Loucy (cell line): Measurements from ENCODE around the gene SMCR8.
A peak's percentile ranks its signal among the peaks of the same experiment; 100 is the strongest.
"Not testable (repeated sequence)": the region's sequence is repeated elsewhere in the genome, so short reads cannot be mapped to it uniquely, and the experiment has no call there.

Experiments
- H2AFZ ChIP-seq: fragments of 200-600 bp; sonication (generic); 2 replicates; pipeline ENCODE4 v1.6.0; 2016; ENCODE audit warnings: antibody characterized with exemption, mild to moderate bottlenecking, low read length, moderate library complexity
- H3F3A ChIP-seq: fragments of 200-600 bp; 2 replicates; pipeline ENCODE4 v1.6.0; 2016; ENCODE audit warnings: antibody characterized with exemption, low read depth, mild to moderate bottlenecking
- H3K27me3 ChIP-seq: fragments of 200-600 bp; sonication (generic); 2 replicates; pipeline ENCODE4 v1.6.1; 2014; ENCODE audit warnings: low read length, mild to moderate bottlenecking; ENCODE audit not compliant: insufficient read depth, poor library complexity, severe bottlenecking
- H3K36me3 ChIP-seq: fragments of 200-600 bp; sonication (generic); 2 replicates; pipeline ENCODE4 v1.6.1; 2016; ENCODE audit warnings: low read length; ENCODE audit not compliant: insufficient read depth
- H3K4me1 ChIP-seq: fragments of 200-600 bp; sonication (generic); 2 replicates; pipeline ENCODE4 v1.5.1; 2014; ENCODE audit warnings: low read length, mild to moderate bottlenecking; ENCODE audit not compliant: insufficient read depth, poor library complexity, severe bottlenecking
- H3K4me2 ChIP-seq: fragments of 200-600 bp; sonication (generic); 2 replicates; pipeline ENCODE4 v1.6.0; 2014; ENCODE audit warnings: antibody characterized with exemption, low read length, low read depth, mild to moderate bottlenecking; ENCODE audit not compliant: poor library complexity, severe bottlenecking
- H3K4me3 ChIP-seq: fragments of 200-600 bp; sonication (generic); 2 replicates; pipeline ENCODE4 v1.5.1; 2014; ENCODE audit warnings: low read length, mild to moderate bottlenecking, mixed read lengths; ENCODE audit not compliant: poor library complexity, severe bottlenecking
- H3K79me2 ChIP-seq: fragments of 200-600 bp; sonication (generic); 2 replicates; pipeline ENCODE4 v1.6.1; 2014; ENCODE audit warnings: low read length; ENCODE audit not compliant: insufficient read depth
- H3K9ac ChIP-seq: fragments of 200-600 bp; sonication (generic); 2 replicates; pipeline ENCODE4 v1.6.0; 2014; ENCODE audit warnings: mild to moderate bottlenecking, low read depth, low read length, moderate library complexity; ENCODE audit not compliant: poor library complexity, severe bottlenecking
- H3K9me2 ChIP-seq: fragments of 200-600 bp; sonication (generic); replicated peaks from 2 replicates; pipeline ENCODE4 v1.6.1; 2016; ENCODE audit warnings: low read depth, low read length, mixed read lengths
- H3K9me3 ChIP-seq: fragments of 200-600 bp; sonication (generic); 2 replicates; pipeline ENCODE4 v1.6.1; 2014; ENCODE audit warnings: mild to moderate bottlenecking, antibody characterized with exemption, low read length, low read depth; ENCODE audit not compliant: insufficient read depth
- H4K20me1 ChIP-seq: fragments of 200-600 bp; sonication (generic); 2 replicates; pipeline ENCODE4 v1.6.0; 2014; ENCODE audit warnings: antibody characterized with exemption, low read length, mild to moderate bottlenecking; ENCODE audit not compliant: insufficient read depth, poor library complexity, severe bottlenecking
- CTCF ChIP-seq: fragments of 200-600 bp; sonication (generic); conservative IDR thresholded peaks from 2 replicates; pipeline ENCODE4 v1.5.1; 2014; ENCODE audit warnings: mild to moderate bottlenecking, antibody characterized with exemption, low read length
- EZH2phosphoT487 ChIP-seq: fragments of 200-600 bp; IDR thresholded peaks from 2 replicates; pipeline ENCODE4 v1.6.1; 2018; ENCODE audit warnings: antibody characterized with exemption, mild to moderate bottlenecking, moderate library complexity, borderline replicate concordance

Gene SMCR8

GRCh38 chr17:18300725-18301480, 14.2 kb upstream of the SMCR8 start:
- no peaks in the 10 kb centered on the region for H3K9me3 ChIP-seq
- H4K20me1 ChIP-seq: no peaks in the 10 kb centered on the region
- no peak overlapping the region for H2AFZ ChIP-seq
- no peaks in the 10 kb centered on the region for H3F3A ChIP-seq
- TF ChIP-seq EZH2phosphoT487: no peak
- no peak for TF ChIP-seq CTCF
- H3K9me2 ChIP-seq: no peaks in the 10 kb centered on the region
- H3K9ac ChIP-seq: no peak overlapping the region
- no peak overlapping the region for H3K4me3 ChIP-seq
- H3K27me3 ChIP-seq: no peaks in the 10 kb centered on the region
- H3K36me3 ChIP-seq: peaks cover 62% of the 10 kb centered on the region; the same call in 1 of the 2 replicates
- H3K79me2 ChIP-seq: no peaks in the 10 kb centered on the region
- H3K4me1 ChIP-seq: no peaks in the 10 kb centered on the region
- no peak overlapping the region for H3K4me2 ChIP-seq

- not testable (repeated sequence) for H2AFZ ChIP-seq
- peaks cover 75% of the 10 kb centered on the region for H3K36me3 ChIP-seq
Observed at GRCh38 chr17:18303206-18303605, 11.9 kb upstream of the SMCR8 start.

GRCh38 chr17:18309202-18309601, 5.9 kb upstream of the SMCR8 start:
- peaks cover 34% of the 10 kb centered on the region for H3K36me3 ChIP-seq
- H3K4me1 ChIP-seq: peaks cover 34% of the 10 kb centered on the region
- H3K79me2 ChIP-seq: peaks cover 66% of the 10 kb centered on the region
- H3K4me3 ChIP-seq: peak overlapping the region; percentile 35
- H3K9me2 ChIP-seq: no peaks in the 10 kb centered on the region
- H3K4me2 ChIP-seq: peak overlapping the region; percentile 31
- TF ChIP-seq EZH2phosphoT487: no peak
- no peak for TF ChIP-seq CTCF
- peaks cover 49% of the 10 kb centered on the region for H4K20me1 ChIP-seq
- no peak overlapping the region for H3K9ac ChIP-seq
- H3K27me3 ChIP-seq: no peaks in the 10 kb centered on the region
- no peaks in the 10 kb centered on the region for H3K9me3 ChIP-seq
- no peaks in the 10 kb centered on the region for H3F3A ChIP-seq
- H2AFZ ChIP-seq: no peak overlapping the region

More at GRCh38 chr17:18303206-18303605, 11.9 kb upstream of the SMCR8 start:
- not testable (repeated sequence) for H3K4me1 ChIP-seq, H4K20me1 ChIP-seq, H3K9me2 ChIP-seq, H3F3A ChIP-seq, H3K27me3 ChIP-seq, H3K79me2 ChIP-seq, H3K4me2 ChIP-seq, H3K9me3 ChIP-seq, H3K9ac ChIP-seq, H3K4me3 ChIP-seq
